ENCODE measurements around the gene PTBP2. TPM values are rescaled to one million over a fixed set of nuclear protein-coding genes. Genes with fewer than 3 reads are reported as not detected.

The PTBP2 gene
- total and polyA plus RNA-seq, 2 of the 8 experiments (the other 6 are each of a cell fraction or from before 2014, with no cell fraction given), result 24.2 to 61.7 TPM

DNA sequence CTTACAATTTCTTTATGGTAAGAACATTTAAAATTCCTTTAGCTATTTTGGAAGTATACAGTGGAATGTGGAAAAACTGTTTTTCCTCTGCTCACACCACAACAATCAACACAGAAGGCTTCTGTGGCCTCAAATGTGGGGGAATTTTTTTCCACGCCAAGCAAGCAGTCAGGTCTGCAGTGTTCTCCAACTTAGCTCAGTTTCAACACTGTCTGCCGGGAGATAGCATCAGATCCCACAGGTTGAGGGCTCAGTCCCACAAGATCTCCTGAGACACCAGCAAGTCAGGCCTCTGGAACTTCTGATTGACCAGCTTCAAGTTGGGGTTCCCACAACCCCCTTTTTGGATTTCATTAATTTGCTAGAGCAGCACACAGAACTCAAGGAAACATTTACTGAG lies 50.3 kb downstream of the PTBP2 start:
- no peak for FAIRE-seq
- H3K36me3 ChIP-seq (ENCODE audit: control insufficient read depth in 2 of 4, insufficient read depth in 4 of 4, low read length in 3 of 4), result peaks cover 4 to 66% (median 18%) of the 10 kb centered on the region in 4 experiments
- WGBS, 2 experiments (ENCODE audit: extremely low coverage in 1 of 2, insufficient coverage in 1 of 2, insufficient read length in 1 of 2, insufficient replicate concordance in 2 of 2, low coverage in 1 of 2, low lambda C conversion rate in 2 of 2, missing lambda C conversion rate in 1 of 2), result 91% methylated on average over 2 of the region's 2 CpGs; no CpG with 5 or more reads in 1 of the 2 experiments
- TF ChIP-seq RAD21 (IDR thresholded peaks at IDR 0.05 in 1 of 2, conservative IDR thresholded peaks at IDR 0.05 in 1 of 2; ENCODE audit: low read depth in 2 of 2, low read length in 2 of 2), result no peak
- no peak for TF ChIP-seq NANOG (IDR thresholded peaks at IDR 0.05; ENCODE audit: insufficient read depth, low read depth, low read length, poor library complexity, severe bottlenecking)
- TF ChIP-seq SP4 (IDR thresholded peaks at IDR 0.05; ENCODE audit: low read length), result no peak
- TF ChIP-seq, protein P1, sequence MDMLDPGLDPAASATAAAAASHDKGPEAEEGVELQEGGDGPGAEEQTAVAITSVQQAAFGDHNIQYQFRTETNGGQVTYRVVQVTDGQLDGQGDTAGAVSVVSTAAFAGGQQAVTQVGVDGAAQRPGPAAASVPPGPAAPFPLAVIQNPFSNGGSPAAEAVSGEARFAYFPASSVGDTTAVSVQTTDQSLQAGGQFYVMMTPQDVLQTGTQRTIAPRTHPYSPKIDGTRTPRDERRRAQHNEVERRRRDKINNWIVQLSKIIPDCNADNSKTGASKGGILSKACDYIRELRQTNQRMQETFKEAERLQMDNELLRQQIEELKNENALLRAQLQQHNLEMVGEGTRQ (IDR thresholded peaks at IDR 0.05; ENCODE audit: low read length), result no peak
- TF ChIP-seq JUND (IDR thresholded peaks at IDR 0.05; ENCODE audit: low read length), result no peak
- TF ChIP-seq CREB1 (IDR thresholded peaks at IDR 0.05), result no peak
- TF ChIP-seq SIX5 (IDR thresholded peaks at IDR 0.05; ENCODE audit: low read depth, low read length), result no peak
- TF ChIP-seq TAF7 (optimal IDR thresholded peaks at IDR 0.05; ENCODE audit: borderline replicate concordance, low read depth, low read length), result no peak
- TF ChIP-seq, protein P2, sequence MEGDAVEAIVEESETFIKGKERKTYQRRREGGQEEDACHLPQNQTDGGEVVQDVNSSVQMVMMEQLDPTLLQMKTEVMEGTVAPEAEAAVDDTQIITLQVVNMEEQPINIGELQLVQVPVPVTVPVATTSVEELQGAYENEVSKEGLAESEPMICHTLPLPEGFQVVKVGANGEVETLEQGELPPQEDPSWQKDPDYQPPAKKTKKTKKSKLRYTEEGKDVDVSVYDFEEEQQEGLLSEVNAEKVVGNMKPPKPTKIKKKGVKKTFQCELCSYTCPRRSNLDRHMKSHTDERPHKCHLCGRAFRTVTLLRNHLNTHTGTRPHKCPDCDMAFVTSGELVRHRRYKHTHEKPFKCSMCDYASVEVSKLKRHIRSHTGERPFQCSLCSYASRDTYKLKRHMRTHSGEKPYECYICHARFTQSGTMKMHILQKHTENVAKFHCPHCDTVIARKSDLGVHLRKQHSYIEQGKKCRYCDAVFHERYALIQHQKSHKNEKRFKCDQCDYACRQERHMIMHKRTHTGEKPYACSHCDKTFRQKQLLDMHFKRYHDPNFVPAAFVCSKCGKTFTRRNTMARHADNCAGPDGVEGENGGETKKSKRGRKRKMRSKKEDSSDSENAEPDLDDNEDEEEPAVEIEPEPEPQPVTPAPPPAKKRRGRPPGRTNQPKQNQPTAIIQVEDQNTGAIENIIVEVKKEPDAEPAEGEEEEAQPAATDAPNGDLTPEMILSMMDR (IDR thresholded peaks at IDR 0.05; ENCODE audit: control extremely low read depth in 1 of 3, insufficient read depth in 1 of 3, low read depth in 1 of 3, low read length in 3 of 3), result no peak
- TF ChIP-seq HDAC6 (IDR thresholded peaks at IDR 0.05; ENCODE audit: low read depth, low read length), result no peak

More for the DNA sequence above, 50.3 kb downstream of the PTBP2 start:
- Histone ChIP-seq H3K27ac (ENCODE audit: low read depth, low read length) (no peak overlapping the region), H3K4me1 (replicated peaks in 1 of 4; ENCODE audit: control insufficient read depth in 3 of 4, insufficient read depth in 4 of 4, low read length in 3 of 4) (no peaks in the 10 kb centered on the region; a peak in 1 of 7 replicates), H3K9ac (replicated peaks in 1 of 4; ENCODE audit: extremely low read depth in 1 of 4, low read depth in 3 of 4, low read length in 3 of 4) (no peak overlapping the region), H2BK5ac (ENCODE audit: low read depth, low read length) (no peak overlapping the region), H3K4me2 (ENCODE audit: insufficient read depth in 1 of 2, low read depth in 2 of 2, low read length in 2 of 2) (no peak overlapping the region), H3K79me1 (ENCODE audit: low read depth, low read length) (0 out of 2 replicates have a peak, but pooled peaks cover 2% of the 10 kb centered on the region), H3K14ac (ENCODE audit: insufficient read length) (no peak overlapping the region), H2BK20ac (ENCODE audit: low read length) (no peak overlapping the region), H3K9me3 (ENCODE audit: insufficient read depth in 2 of 2, low read depth in 1 of 2, low read length in 1 of 2) (no peaks in the 10 kb centered on the region), H3K4ac (replicated peaks; ENCODE audit: insufficient read length, low read depth, low read length) (no peak overlapping the region), H4K91ac (replicated peaks; ENCODE audit: insufficient read length, low read length) (no peak overlapping the region), H4K8ac (ENCODE audit: extremely low read depth, insufficient read depth, low read length) (no peak overlapping the region), H2BK12ac (ENCODE audit: low read depth, low read length) (no peak overlapping the region), H4K20me1 (replicated peaks in 1 of 2; ENCODE audit: control insufficient read depth in 1 of 2, insufficient read depth in 2 of 2, low read length in 2 of 2) (peaks cover 0 to 6% of the 10 kb centered on the region in 2 experiments), H3K18ac (ENCODE audit: extremely low read depth, low read length) (no peak overlapping the region), H3K23ac (ENCODE audit: insufficient read length) (no peak overlapping the region), H4K5ac (ENCODE audit: insufficient read length, low read depth, low read length) (no peak overlapping the region), H2AK5ac (ENCODE audit: low read depth, low read length) (no peak overlapping the region), H3K79me2 (ENCODE audit: control insufficient read depth in 1 of 2, insufficient read depth in 2 of 2, low read length in 2 of 2) (peaks cover 0 to 53% of the 10 kb centered on the region in 2 experiments; a peak in 2 of 4 replicates), H3K56ac (replicated peaks; ENCODE audit: insufficient read length, low read depth, low read length) (no peak overlapping the region), H3K27me3 (replicated peaks in 1 of 4; ENCODE audit: control insufficient read depth in 3 of 4, extremely low read depth in 1 of 4, insufficient read depth in 3 of 4, low read length in 3 of 4) (no peaks in the 10 kb centered on the region), H2BK120ac (replicated peaks; ENCODE audit: low read depth, low read length) (no peak overlapping the region), H2BK15ac (ENCODE audit: low read length) (no peak overlapping the region), H3K4me3 (ENCODE audit: extremely low read depth in 1 of 4, insufficient read depth in 2 of 4, low read depth in 3 of 4, low read length in 4 of 4) (no peak overlapping the region), H2AFZ (ENCODE audit: low read length) (no peak overlapping the region), H3K23me2 (ENCODE audit: low read depth, low read length) (no peaks in the 10 kb centered on the region)
- CTCF ChIA-PET (ENCODE audit: partially characterized antibody), result interaction anchor here (1.5 kb wide), 1 partner anchor 30 kb away, joined by 4 read pairs; no protein-coding TSS in a partner anchor
- DNase-seq (ENCODE audit: low read depth in 1 of 2, low spot score in 2 of 2), result no peak
- POLR2A ChIA-PET (ENCODE audit: partially characterized antibody), result interaction anchor here (0.8 kb wide), 1 partner anchor 49 kb away, joined by 4 read pairs; no protein-coding TSS in a partner anchor

Data from H1 (cell line).